ENCODE data around the gene CCNK.

Gene CCNK

GRCh38 chr14:99454246-99454645 is 27.0 kb upstream of the CCNK start:
- H3K27ac ChIP-seq = no peak overlapping the region
- TF ChIP-seq ZFX (IDR thresholded peaks at IDR 0.05) (no peak), CTCF (conservative IDR thresholded peaks at IDR 0.05) (no peak)

GRCh38 chr14:99459481-99460100 is 21.6 kb upstream of the CCNK start:
- no peak overlapping the region for H3K27ac ChIP-seq
- TF ChIP-seq CTCF (conservative IDR thresholded peaks at IDR 0.05) = no peak
- TF ChIP-seq ZFX (IDR thresholded peaks at IDR 0.05) = no peak

- TF ChIP-seq ZFX (IDR thresholded peaks at IDR 0.05) = no peak
- TF ChIP-seq CTCF (conservative IDR thresholded peaks at IDR 0.05) = no peak
- H3K27ac ChIP-seq = no peak overlapping the region
Observed at GRCh38 chr14:99460793-99461192, 20.4 kb upstream of the CCNK start.

- TF ChIP-seq ZFX (IDR thresholded peaks at IDR 0.05) (no peak), CTCF (conservative IDR thresholded peaks at IDR 0.05) (no peak)
- no peak overlapping the region for H3K27ac ChIP-seq
Observed at GRCh38 chr14:99461411-99462085, 19.7 kb upstream of the CCNK start.

GRCh38 chr14:99462210-99462609 is 19.0 kb upstream of the CCNK start:
- TF ChIP-seq ZFX (IDR thresholded peaks at IDR 0.05) (no peak), CTCF (conservative IDR thresholded peaks at IDR 0.05) (no peak)

GRCh38 chr14:99463974-99464373 is 17.2 kb upstream of the CCNK start:
- TF ChIP-seq ZFX (IDR thresholded peaks at IDR 0.05) = no peak
- TF ChIP-seq CTCF (conservative IDR thresholded peaks at IDR 0.05) = no peak
- no peak overlapping the region for H3K27ac ChIP-seq

More at GRCh38 chr14:99462210-99462609, 19.0 kb upstream of the CCNK start:
- H3K27ac ChIP-seq = no peak overlapping the region

- TF ChIP-seq ZFX (IDR thresholded peaks at IDR 0.05) (no peak), CTCF (conservative IDR thresholded peaks at IDR 0.05) (no peak)
- H3K27ac ChIP-seq = no peak overlapping the region
Observed at GRCh38 chr14:99465288-99465687, 15.9 kb upstream of the CCNK start.

Measured in C4-2B (cell line).